GM23338 (cell line): ENCODE results near the gene CD44. TPM values are rescaled to one million over a fixed set of nuclear protein-coding genes. Genes with fewer than 3 reads are reported as not detected.

Source experiments
- ATAC-seq: fragments of 200-7000 bp; cut with Tn5 transposase; 3 replicates; pipeline ENCODE4 v1.9.1; 2020
- DNase-seq: peaks from one replicate; pipeline ENCODE4 v3.0.0-alpha.2; 2015; ENCODE audit warnings: low spot score
- H2AFZ ChIP-seq: fragments of 200-600 bp; sonication (generic); 2 replicates; pipeline ENCODE4 v1.8.0; 2016; ENCODE audit warnings: antibody characterized with exemption, mild to moderate bottlenecking, moderate library complexity
- H3F3A ChIP-seq: fragments of 200-600 bp; sonication (generic); replicated peaks from 2 replicates; pipeline ENCODE4 v1.8.0; 2017; ENCODE audit warnings: antibody characterized with exemption, mixed run types, low read depth
- H3K27ac ChIP-seq: fragments of 200-600 bp; sonication (generic); 2 replicates; pipeline ENCODE4 v1.6.1; 2016; ENCODE audit warnings: low read depth
- H3K27me3 ChIP-seq: fragments of 200-600 bp; sonication (generic); 2 replicates; pipeline ENCODE4 v1.8.0; 2016; ENCODE audit warnings: mild to moderate bottlenecking, mixed run types, moderate library complexity; ENCODE audit not compliant: insufficient read depth
- H3K36me3 ChIP-seq: fragments of 200-600 bp; sonication (generic); 2 replicates; pipeline ENCODE4 v1.8.0; 2016; ENCODE audit warnings: mild to moderate bottlenecking; ENCODE audit not compliant: insufficient read depth
- H3K4me1 ChIP-seq: fragments of 200-600 bp; sonication (generic); 2 replicates; pipeline ENCODE4 v1.8.0; 2016; ENCODE audit warnings: mild to moderate bottlenecking, moderate library complexity; ENCODE audit not compliant: insufficient read depth
- H3K4me2 ChIP-seq: fragments of 200-600 bp; sonication (generic); 2 replicates; pipeline ENCODE4 v1.7.1; 2017; ENCODE audit warnings: mixed run types
- H3K4me3 ChIP-seq: fragments of 200-600 bp; sonication (generic); 2 replicates; pipeline ENCODE4 v1.6.1; 2016; ENCODE audit warnings: mixed run types
- H3K79me2 ChIP-seq: fragments of 200-600 bp; sonication (generic); replicated peaks from 2 replicates; pipeline ENCODE4 v1.8.0; 2017; ENCODE audit warnings: mild to moderate bottlenecking; ENCODE audit not compliant: insufficient read depth
- H3K9me2 ChIP-seq: fragments of 200-600 bp; sonication (generic); 2 replicates; pipeline ENCODE4 v1.8.0; 2017; ENCODE audit not compliant: insufficient read depth
- H4K20me1 ChIP-seq: fragments of 200-600 bp; sonication (generic); replicated peaks from 2 replicates; pipeline ENCODE4 v1.8.0; 2017; ENCODE audit warnings: mild to moderate bottlenecking; ENCODE audit not compliant: insufficient read depth
- H3K27ac Mint-ChIP-seq: 2 replicates; pipeline ENCODE4 v1.8.0; 2020; ENCODE audit warnings: inconsistent platforms, mild to moderate bottlenecking, moderate library complexity, mixed read lengths
- H3K27me3 Mint-ChIP-seq: 3 replicates; pipeline ENCODE4 v1.8.0; 2022; ENCODE audit warnings: low read depth, mild to moderate bottlenecking, moderate library complexity, mixed read lengths, inconsistent platforms; ENCODE audit not compliant: insufficient read depth, poor library complexity
- H3K36me3 Mint-ChIP-seq: 3 replicates; pipeline ENCODE4 v1.8.0; 2021; ENCODE audit warnings: low read depth, mild to moderate bottlenecking, inconsistent platforms, moderate library complexity, mixed read lengths
- H3K4me1 Mint-ChIP-seq: 3 replicates; pipeline ENCODE4 v1.8.0; 2020; ENCODE audit warnings: mild to moderate bottlenecking, inconsistent platforms, mixed read lengths
- H3K4me3 Mint-ChIP-seq: 3 replicates; pipeline ENCODE4 v1.8.0; 2021; ENCODE audit warnings: moderate library complexity, mild to moderate bottlenecking, inconsistent platforms, mixed read lengths
- H3K9me3 Mint-ChIP-seq: 3 replicates; pipeline ENCODE4 v1.8.0; 2020; ENCODE audit warnings: moderate library complexity, mild to moderate bottlenecking, inconsistent platforms, mixed read lengths
- CREB1 ChIP-seq: fragments of 250-450 bp; sonication (Bioruptor Pico); IDR thresholded peaks from 2 replicates; pipeline ENCODE4 v1.5.0; 2020; ENCODE audit warnings: low read depth, mild to moderate bottlenecking, moderate library complexity
- EZH2 ChIP-seq: fragments of 200-600 bp; sonication (generic); IDR thresholded peaks from one replicate; pipeline ENCODE4 v1.8.0; 2017; ENCODE audit warnings: antibody characterized with exemption, mild to moderate bottlenecking, low read depth; ENCODE audit not compliant: unreplicated experiment
- EZH2phosphoT487 ChIP-seq: fragments of 200-600 bp; sonication (generic); IDR thresholded peaks from one replicate; pipeline ENCODE4 v1.8.1; 2018; ENCODE audit warnings: antibody characterized with exemption; ENCODE audit not compliant: unreplicated experiment
- JUNB ChIP-seq: IDR thresholded peaks from one replicate; pipeline ENCODE4 v1.6.1; 2016; ENCODE audit warnings: antibody characterized with exemption; ENCODE audit not compliant: unreplicated experiment
- NANOG ChIP-seq: IDR thresholded peaks from 2 replicates; pipeline ENCODE4 v1.6.1; 2016; ENCODE audit warnings: antibody characterized with exemption, borderline replicate concordance
- POLR2AphosphoS5 ChIP-seq: IDR thresholded peaks from 2 replicates; pipeline ENCODE4 v1.6.1; 2016; ENCODE audit warnings: antibody characterized with exemption, low read depth
- STAT1 ChIP-seq: IDR thresholded peaks from one replicate; pipeline ENCODE4 v1.6.1; 2016; ENCODE audit warnings: antibody characterized with exemption; ENCODE audit not compliant: unreplicated experiment
- ZNF114 ChIP-seq: fragments of 250-450 bp; sonication (Bioruptor Pico); IDR thresholded peaks from 2 replicates; pipeline ENCODE4 v1.5.0; 2020; ENCODE audit warnings: mild to moderate bottlenecking, moderate library complexity
- ZNF331 ChIP-seq: fragments of 250-450 bp; sonication (Bioruptor Pico); IDR thresholded peaks from 2 replicates; pipeline ENCODE4 v1.5.0; 2020; ENCODE audit warnings: low read depth, mild to moderate bottlenecking, moderate library complexity
- polyA plus RNA-seq: library from polyadenylated mRNA; unstranded; fragments of >200 nt; fragmentation: Nextera tagmentation; extraction: Ambion mirVana; gene quantifications from 2 replicates; pipeline ENCODE4 v1.2.1, GENCODE V29; 2016
- total RNA-seq: library from RNA; depleted of rRNA; stranded (reverse); fragments of >200 nt; shearing (Covaris generic); gene quantifications from 2 replicates; pipeline ENCODE4 v1.2.3, GENCODE V29; 2014
- TF ChIP-seq, protein P1 (sequence below): IDR thresholded peaks from 2 replicates; pipeline ENCODE4 v1.6.1; 2016; ENCODE audit warnings: antibody characterized with exemption
- TF ChIP-seq, protein P2 (sequence below), 2 experiments: fragments of 200-600 bp in 1 of 2; sonication (generic) in 1 of 2; conservative IDR thresholded peaks; 2 replicates each; pipeline versions ENCODE4 v1.5.1 to v1.6.1; 2016 to 2017; ENCODE audit warnings: antibody characterized with exemption in 2 of 2, low read depth in 2 of 2, mild to moderate bottlenecking in 2 of 2, moderate library complexity in 1 of 2
- TF ChIP-seq, protein P3 (sequence below): fragments of 250-450 bp; sonication (Bioruptor Pico); IDR thresholded peaks from 2 replicates; pipeline ENCODE4 v1.5.0; 2020; ENCODE audit warnings: mild to moderate bottlenecking, moderate library complexity
- TF ChIP-seq, protein P4 (sequence below): IDR thresholded peaks from one replicate; pipeline ENCODE4 v1.6.1; 2018; ENCODE audit warnings: antibody characterized with exemption; ENCODE audit not compliant: unreplicated experiment

Gene CD44
- total and polyA plus RNA-seq, 2 experiments from 2014 or later, result 4.0 to 10.1 TPM

DNA sequence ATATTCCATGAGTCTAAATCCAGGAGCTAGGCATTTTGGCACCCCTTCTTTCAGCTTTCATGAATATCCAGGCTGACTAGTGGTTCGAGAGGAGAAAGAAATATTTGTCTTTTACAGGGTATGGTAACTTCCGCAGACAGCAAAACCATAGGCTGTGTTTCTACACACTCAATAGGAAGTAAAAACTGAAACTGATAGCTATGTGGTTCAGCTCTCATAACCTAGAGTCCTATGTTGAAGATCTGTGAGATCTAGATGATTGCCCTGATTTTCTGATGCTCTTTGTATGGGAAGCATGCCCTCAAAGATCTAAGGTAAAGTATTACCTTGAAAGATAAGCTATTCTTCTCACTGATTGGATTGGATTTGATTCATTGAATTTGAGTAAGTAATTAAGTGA is 118.3 kb downstream of the CD44 start:
- Histone ChIP-seq H3K9me2 (peaks cover 6% of the 10 kb centered on the region; the same call in 1 of the 2 replicates), H3K79me2 (no peaks in the 10 kb centered on the region), H3K4me1 (no peaks in the 10 kb centered on the region), H3K27ac (no peak overlapping the region), H2AFZ (no peak overlapping the region), H3K4me2 (no peak overlapping the region), H4K20me1 (no peaks in the 10 kb centered on the region), H3K27me3 (no peaks in the 10 kb centered on the region), H3K36me3 (no peaks in the 10 kb centered on the region), H3F3A (no peaks in the 10 kb centered on the region), H3K4me3 (no peak overlapping the region)
- Mint-ChIP-seq H3K27ac (no peak overlapping the region), H3K4me1 (no peaks in the 10 kb centered on the region), H3K36me3 (no peaks in the 10 kb centered on the region), H3K4me3 (no peak overlapping the region), H3K27me3 (no peaks in the 10 kb centered on the region), H3K9me3 (no peaks in the 10 kb centered on the region)
- no peak for DNase-seq
- TF ChIP-seq, protein P1, sequence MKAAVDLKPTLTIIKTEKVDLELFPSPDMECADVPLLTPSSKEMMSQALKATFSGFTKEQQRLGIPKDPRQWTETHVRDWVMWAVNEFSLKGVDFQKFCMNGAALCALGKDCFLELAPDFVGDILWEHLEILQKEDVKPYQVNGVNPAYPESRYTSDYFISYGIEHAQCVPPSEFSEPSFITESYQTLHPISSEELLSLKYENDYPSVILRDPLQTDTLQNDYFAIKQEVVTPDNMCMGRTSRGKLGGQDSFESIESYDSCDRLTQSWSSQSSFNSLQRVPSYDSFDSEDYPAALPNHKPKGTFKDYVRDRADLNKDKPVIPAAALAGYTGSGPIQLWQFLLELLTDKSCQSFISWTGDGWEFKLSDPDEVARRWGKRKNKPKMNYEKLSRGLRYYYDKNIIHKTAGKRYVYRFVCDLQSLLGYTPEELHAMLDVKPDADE, result no peak
- TF ChIP-seq CREB1 (CRISPR knock-in tag) (no peak), NANOG (no peak), ZNF331 (CRISPR knock-in tag) (no peak), EZH2phosphoT487 (no peak), STAT1 (no peak), JUNB (no peak), POLR2AphosphoS5 (no peak), EZH2 (no peak), ZNF114 (CRISPR knock-in tag) (no peak)
- TF ChIP-seq, protein P2, sequence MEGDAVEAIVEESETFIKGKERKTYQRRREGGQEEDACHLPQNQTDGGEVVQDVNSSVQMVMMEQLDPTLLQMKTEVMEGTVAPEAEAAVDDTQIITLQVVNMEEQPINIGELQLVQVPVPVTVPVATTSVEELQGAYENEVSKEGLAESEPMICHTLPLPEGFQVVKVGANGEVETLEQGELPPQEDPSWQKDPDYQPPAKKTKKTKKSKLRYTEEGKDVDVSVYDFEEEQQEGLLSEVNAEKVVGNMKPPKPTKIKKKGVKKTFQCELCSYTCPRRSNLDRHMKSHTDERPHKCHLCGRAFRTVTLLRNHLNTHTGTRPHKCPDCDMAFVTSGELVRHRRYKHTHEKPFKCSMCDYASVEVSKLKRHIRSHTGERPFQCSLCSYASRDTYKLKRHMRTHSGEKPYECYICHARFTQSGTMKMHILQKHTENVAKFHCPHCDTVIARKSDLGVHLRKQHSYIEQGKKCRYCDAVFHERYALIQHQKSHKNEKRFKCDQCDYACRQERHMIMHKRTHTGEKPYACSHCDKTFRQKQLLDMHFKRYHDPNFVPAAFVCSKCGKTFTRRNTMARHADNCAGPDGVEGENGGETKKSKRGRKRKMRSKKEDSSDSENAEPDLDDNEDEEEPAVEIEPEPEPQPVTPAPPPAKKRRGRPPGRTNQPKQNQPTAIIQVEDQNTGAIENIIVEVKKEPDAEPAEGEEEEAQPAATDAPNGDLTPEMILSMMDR (conservative IDR thresholded peaks at IDR 0.05; ENCODE audit: low read depth in 2 of 2), result no peak
- TF ChIP-seq, protein P3, sequence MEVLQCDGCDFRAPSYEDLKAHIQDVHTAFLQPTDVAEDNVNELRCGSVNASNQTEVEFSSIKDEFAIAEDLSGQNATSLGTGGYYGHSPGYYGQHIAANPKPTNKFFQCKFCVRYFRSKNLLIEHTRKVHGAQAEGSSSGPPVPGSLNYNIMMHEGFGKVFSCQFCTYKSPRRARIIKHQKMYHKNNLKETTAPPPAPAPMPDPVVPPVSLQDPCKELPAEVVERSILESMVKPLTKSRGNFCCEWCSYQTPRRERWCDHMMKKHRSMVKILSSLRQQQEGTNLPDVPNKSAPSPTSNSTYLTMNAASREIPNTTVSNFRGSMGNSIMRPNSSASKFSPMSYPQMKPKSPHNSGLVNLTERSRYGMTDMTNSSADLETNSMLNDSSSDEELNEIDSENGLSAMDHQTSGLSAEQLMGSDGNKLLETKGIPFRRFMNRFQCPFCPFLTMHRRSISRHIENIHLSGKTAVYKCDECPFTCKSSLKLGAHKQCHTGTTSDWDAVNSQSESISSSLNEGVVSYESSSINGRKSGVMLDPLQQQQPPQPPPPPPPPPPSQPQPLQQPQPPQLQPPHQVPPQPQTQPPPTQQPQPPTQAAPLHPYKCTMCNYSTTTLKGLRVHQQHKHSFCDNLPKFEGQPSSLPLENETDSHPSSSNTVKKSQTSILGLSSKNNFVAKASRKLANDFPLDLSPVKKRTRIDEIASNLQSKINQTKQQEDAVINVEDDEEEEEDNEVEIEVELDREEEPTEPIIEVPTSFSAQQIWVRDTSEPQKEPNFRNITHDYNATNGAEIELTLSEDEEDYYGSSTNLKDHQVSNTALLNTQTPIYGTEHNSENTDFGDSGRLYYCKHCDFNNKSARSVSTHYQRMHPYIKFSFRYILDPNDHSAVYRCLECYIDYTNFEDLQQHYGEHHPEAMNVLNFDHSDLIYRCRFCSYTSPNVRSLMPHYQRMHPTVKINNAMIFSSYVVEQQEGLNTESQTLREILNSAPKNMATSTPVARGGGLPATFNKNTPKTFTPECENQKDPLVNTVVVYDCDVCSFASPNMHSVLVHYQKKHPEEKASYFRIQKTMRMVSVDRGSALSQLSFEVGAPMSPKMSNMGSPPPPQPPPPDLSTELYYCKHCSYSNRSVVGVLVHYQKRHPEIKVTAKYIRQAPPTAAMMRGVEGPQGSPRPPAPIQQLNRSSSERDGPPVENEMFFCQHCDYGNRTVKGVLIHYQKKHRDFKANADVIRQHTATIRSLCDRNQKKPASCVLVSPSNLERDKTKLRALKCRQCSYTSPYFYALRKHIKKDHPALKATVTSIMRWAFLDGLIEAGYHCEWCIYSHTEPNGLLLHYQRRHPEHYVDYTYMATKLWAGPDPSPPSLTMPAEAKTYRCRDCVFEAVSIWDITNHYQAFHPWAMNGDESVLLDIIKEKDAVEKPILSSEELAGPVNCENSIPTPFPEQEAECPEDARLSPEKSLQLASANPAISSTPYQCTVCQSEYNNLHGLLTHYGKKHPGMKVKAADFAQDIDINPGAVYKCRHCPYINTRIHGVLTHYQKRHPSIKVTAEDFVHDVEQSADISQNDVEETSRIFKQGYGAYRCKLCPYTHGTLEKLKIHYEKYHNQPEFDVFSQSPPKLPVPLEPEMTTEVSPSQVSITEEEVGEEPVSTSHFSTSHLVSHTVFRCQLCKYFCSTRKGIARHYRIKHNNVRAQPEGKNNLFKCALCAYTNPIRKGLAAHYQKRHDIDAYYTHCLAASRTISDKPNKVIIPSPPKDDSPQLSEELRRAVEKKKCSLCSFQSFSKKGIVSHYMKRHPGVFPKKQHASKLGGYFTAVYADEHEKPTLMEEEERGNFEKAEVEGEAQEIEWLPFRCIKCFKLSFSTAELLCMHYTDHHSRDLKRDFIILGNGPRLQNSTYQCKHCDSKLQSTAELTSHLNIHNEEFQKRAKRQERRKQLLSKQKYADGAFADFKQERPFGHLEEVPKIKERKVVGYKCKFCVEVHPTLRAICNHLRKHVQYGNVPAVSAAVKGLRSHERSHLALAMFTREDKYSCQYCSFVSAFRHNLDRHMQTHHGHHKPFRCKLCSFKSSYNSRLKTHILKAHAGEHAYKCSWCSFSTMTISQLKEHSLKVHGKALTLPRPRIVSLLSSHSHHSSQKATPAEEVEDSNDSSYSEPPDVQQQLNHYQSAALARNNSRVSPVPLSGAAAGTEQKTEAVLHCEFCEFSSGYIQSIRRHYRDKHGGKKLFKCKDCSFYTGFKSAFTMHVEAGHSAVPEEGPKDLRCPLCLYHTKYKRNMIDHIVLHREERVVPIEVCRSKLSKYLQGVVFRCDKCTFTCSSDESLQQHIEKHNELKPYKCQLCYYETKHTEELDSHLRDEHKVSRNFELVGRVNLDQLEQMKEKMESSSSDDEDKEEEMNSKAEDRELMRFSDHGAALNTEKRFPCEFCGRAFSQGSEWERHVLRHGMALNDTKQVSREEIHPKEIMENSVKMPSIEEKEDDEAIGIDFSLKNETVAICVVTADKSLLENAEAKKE (CRISPR knock-in tag), result no peak
- TF ChIP-seq, protein P4, sequence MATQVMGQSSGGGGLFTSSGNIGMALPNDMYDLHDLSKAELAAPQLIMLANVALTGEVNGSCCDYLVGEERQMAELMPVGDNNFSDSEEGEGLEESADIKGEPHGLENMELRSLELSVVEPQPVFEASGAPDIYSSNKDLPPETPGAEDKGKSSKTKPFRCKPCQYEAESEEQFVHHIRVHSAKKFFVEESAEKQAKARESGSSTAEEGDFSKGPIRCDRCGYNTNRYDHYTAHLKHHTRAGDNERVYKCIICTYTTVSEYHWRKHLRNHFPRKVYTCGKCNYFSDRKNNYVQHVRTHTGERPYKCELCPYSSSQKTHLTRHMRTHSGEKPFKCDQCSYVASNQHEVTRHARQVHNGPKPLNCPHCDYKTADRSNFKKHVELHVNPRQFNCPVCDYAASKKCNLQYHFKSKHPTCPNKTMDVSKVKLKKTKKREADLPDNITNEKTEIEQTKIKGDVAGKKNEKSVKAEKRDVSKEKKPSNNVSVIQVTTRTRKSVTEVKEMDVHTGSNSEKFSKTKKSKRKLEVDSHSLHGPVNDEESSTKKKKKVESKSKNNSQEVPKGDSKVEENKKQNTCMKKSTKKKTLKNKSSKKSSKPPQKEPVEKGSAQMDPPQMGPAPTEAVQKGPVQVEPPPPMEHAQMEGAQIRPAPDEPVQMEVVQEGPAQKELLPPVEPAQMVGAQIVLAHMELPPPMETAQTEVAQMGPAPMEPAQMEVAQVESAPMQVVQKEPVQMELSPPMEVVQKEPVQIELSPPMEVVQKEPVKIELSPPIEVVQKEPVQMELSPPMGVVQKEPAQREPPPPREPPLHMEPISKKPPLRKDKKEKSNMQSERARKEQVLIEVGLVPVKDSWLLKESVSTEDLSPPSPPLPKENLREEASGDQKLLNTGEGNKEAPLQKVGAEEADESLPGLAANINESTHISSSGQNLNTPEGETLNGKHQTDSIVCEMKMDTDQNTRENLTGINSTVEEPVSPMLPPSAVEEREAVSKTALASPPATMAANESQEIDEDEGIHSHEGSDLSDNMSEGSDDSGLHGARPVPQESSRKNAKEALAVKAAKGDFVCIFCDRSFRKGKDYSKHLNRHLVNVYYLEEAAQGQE, result no peak
- no peak for ATAC-seq
